Activated T-helper 17 cell treated with anti-CD3 and anti-CD28 coated beads, Interleukin-2, amount 50 U/mL, for 72 hours (primary cell): ENCODE results near the gene CABP4. TPM values are rescaled to one million over a fixed set of nuclear protein-coding genes. Genes with fewer than 3 reads are reported as not detected.
"Not testable (repeated sequence)": the region's sequence is repeated elsewhere in the genome, so short reads cannot be mapped to it uniquely, and the experiment has no call there.

Source experiments
- ATAC-seq: fragments of 150-1000 bp; cut with Tn5 transposase; replicated peaks from 2 replicates; pipeline ENCODE4 v1.10.0; 2021; ENCODE audit warnings: mild to moderate bottlenecking, moderate library complexity
- H3K27ac Mint-ChIP-seq: one replicate; pipeline ENCODE4 v1.8.0; 2022; ENCODE audit warnings: mixed read lengths
- H3K27me3 Mint-ChIP-seq: one replicate; pipeline ENCODE4 v1.8.0; 2022; ENCODE audit warnings: mixed read lengths
- H3K36me3 Mint-ChIP-seq: one replicate; pipeline ENCODE4 v1.8.0; 2022; ENCODE audit warnings: low read depth, mild to moderate bottlenecking, mixed read lengths
- H3K4me1 Mint-ChIP-seq: one replicate; pipeline ENCODE4 v1.8.0; 2022; ENCODE audit warnings: mixed read lengths
- H3K4me3 Mint-ChIP-seq: one replicate; pipeline ENCODE4 v1.8.0; 2022; ENCODE audit warnings: mild to moderate bottlenecking, mixed read lengths
- H3K9me3 Mint-ChIP-seq: one replicate; pipeline ENCODE4 v1.8.0; 2022; ENCODE audit warnings: mixed read lengths
- total RNA-seq, 2 donors: library from RNA; stranded (reverse); gene quantifications; one replicate each; pipeline ENCODE4 v1.2.3, GENCODE V29; 2022

The CABP4 gene
- total RNA-seq, 2 donors from 2014 or later, result 0.32 to 2.2 TPM

DNA sequence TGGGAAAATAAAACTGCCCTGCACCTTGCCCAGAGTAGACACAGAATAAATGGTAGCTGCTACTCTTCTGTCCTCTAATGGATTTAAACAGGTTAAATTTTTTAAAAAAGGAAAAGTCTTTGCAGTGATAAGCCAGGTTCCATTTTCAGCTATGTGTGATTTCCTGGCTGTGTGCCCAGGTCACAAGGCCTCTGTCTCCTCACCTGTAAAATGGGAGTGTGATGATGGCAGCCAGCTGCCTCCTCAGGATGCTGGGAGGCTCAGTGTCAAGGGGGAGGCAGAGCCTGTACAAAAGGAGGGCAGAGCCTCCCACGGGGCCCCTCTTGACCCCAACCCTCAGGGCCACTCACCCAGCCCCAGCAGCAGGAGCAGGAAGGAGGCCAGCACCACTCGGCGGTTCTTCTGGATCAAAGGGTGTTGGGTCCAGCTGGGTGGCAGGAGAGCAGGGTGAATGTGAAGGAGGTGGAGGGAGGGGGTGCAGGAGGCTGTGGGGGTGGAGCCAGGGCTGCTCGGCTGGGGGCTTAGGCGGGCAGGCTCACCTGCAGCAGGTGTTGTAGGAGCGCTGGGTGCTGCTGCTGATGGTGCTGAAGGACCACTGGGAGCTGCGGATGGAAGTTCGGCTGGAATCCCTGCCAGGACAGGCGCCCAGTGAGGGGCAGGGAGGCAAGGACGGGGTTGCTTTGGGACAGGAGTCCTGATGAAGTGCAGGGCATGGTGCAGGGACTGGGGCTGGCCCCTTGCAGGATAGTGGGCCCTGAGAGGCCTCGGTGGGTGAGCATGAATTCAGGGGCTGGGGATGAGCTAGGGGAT lies 12.0 kb downstream of the CABP4 start:
- peak overlapping the region; percentile 97 for H3K4me3 Mint-ChIP-seq
- H3K27me3 Mint-ChIP-seq, result no peaks in the 10 kb centered on the region
- peaks cover 16% of the 10 kb centered on the region for H3K36me3 Mint-ChIP-seq
- peaks cover 21% of the 10 kb centered on the region for H3K4me1 Mint-ChIP-seq
- ATAC-seq, result no peak
- H3K27ac Mint-ChIP-seq, result peak overlapping the region; percentile 93
- H3K9me3 Mint-ChIP-seq, result no peaks in the 10 kb centered on the region

DNA sequence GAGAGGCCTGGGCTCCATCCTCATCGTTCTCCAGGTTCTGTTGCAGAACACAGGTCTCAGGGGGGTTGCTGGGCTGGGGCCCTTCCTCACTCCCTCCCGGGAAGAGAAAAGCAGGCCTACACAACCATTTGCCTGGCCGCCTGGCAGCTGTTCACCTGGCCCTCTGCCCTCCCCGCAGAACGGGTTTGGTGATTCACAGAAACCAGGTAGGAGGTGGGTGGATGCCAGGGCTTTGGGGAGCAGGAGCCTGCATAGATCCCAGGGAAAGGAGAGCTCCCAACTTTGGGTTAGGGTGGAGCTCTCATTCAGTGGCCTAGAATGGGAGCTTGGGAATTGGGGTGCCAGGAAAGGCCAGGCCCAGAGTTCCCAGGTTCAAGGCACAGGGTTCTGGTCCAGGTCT lies 12.9 kb downstream of the CABP4 start:
- Mint-ChIP-seq H3K36me3 (peaks cover 16% of the 10 kb centered on the region), H3K9me3 (no peaks in the 10 kb centered on the region), H3K27ac (peak overlapping the region; percentile 93), H3K4me1 (peaks cover 21% of the 10 kb centered on the region), H3K4me3 (peak overlapping the region; percentile 97), H3K27me3 (no peaks in the 10 kb centered on the region)
- ATAC-seq, result peak; percentile 21

DNA sequence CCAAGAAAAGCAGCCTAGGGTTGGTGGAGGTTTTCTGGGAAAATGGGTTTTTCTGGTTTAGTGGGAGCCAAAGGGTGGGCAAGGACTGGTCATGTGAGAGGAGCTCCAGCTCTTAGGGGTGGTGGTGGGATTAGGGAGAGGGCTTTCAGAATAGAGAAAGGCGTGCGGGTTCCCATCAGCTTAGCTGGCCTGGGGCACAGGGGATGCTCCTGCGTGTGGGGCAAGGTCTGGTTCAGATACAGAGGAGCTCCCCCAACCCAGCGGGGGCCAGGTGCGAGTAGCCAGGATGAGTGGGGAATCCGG lies 13.3 kb downstream of the CABP4 start:
- Mint-ChIP-seq H3K36me3 (peaks cover 16% of the 10 kb centered on the region), H3K27ac (peak overlapping the region; percentile 93), H3K4me1 (peaks cover 21% of the 10 kb centered on the region), H3K9me3 (no peaks in the 10 kb centered on the region), H3K27me3 (no peaks in the 10 kb centered on the region), H3K4me3 (peak overlapping the region; percentile 97)
- ATAC-seq, result peak; percentile 13

DNA sequence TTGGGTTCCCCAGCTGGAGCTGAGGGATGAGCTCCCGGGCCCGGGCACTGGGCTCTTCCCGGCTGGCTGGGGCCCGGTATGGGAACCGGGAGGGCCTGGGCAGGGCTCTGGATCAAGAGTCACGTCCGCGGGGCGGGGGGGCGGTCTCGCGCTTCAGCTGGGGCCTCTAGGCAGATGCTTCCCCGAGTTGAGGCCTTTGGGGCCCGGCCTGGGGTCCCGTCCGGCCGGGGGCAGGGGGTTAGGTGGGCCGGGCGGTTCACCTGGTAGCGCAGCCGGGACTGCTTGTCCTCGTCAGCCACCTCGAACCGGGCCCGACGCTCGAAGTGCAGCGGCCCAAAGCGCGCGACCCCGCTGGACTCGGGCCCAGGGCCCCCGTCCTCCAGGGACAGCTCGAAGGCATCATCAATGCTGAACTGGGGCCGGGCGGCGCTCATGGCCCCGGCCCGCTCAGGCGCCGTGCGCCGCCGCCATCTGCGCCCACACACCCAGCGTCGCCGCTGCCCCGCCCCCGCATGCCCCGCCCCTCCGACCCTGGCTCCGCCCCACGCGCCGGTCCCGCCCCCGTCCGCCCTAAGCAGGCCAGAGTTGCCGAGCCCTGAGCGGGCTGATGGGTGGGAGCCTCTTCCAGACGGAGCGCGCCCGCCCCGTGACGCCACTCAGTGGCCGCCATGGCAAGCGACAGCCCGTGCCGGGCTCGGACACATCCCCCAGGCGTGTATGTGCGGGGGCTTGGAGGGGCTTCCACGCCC lies 13.8 kb downstream of the CABP4 start, which contains the start of gene TMEM134:
Gene TMEM134, minus strand, starts transcription at position 493 of the 749 bp plus-strand sequence. Its CDS starts 59 bp downstream, at position 434.
- peak; percentile 83 for ATAC-seq
- H3K4me3 Mint-ChIP-seq, result peak within 1 kb of the TSS; percentile 97
- no peaks in the 10 kb centered on the region for H3K27me3 Mint-ChIP-seq
- H3K27ac Mint-ChIP-seq, result peak within 1 kb of the TSS; percentile 93
- peaks cover 16% of the 10 kb centered on the region for H3K36me3 Mint-ChIP-seq
- peaks cover 21% of the 10 kb centered on the region for H3K4me1 Mint-ChIP-seq
- H3K9me3 Mint-ChIP-seq, result no peaks in the 10 kb centered on the region

DNA sequence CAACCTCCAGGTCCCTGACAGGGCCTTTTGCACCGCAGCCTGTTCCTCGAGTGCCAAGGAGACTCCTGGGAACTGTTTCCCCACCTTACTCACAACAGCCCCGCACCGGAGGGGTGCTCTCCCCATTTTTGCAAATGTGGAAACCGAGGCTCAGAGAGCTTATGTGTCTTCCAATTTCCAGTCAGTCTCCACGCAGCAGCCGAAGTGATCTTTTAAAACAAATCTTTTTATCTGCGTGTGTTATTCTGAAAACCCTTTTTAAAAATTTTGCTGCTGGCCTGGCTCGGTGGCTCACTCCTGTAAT lies 14.3 kb downstream of the CABP4 start:
- Mint-ChIP-seq H3K4me1 (peaks cover 21% of the 10 kb centered on the region), H3K36me3 (peaks cover 12% of the 10 kb centered on the region), H3K27me3 (no peaks in the 10 kb centered on the region), H3K9me3 (no peaks in the 10 kb centered on the region), H3K27ac (no peak overlapping the region), H3K4me3 (peak overlapping the region; percentile 97)
- ATAC-seq, result no peak

DNA sequence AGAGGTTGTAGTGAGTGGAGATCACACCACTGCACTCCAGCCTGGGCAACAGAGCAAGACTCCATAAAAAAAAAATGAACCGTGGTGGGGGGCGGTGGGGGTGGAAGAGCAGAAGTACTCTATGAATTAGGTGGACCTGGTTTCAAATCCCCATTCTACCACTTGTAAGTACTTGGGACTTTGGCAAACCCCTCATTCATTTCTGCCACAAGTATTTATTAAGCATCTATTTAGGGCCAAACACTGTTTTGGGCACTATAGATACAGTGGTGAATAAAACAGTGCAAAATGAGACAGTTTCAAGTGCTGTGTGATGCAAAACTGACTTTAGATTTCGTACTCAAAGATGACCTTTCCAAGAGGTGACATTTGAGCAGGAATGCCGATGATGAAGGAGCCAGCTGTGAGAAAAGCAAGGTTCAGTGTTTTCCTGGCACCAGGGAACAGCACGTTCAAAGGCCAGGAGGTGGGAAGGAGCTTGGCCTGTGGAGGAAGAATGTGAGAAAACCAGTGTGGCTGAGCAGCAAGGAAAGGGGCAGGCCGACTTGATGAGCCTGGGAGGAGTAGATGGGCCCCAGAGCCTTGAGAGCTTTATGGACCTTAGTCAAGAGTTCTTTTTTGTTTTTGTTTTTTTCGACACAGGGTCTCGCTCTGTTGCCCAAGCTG lies 15.3 kb downstream of the CABP4 start:
- peaks cover 17% of the 10 kb centered on the region for H3K4me1 Mint-ChIP-seq
- peak overlapping the region; percentile 97 for H3K4me3 Mint-ChIP-seq
- H3K9me3 Mint-ChIP-seq, result no peaks in the 10 kb centered on the region
- H3K36me3 Mint-ChIP-seq, result peaks cover 2% of the 10 kb centered on the region
- no peaks in the 10 kb centered on the region for H3K27me3 Mint-ChIP-seq
- ATAC-seq, result no peak
- H3K27ac Mint-ChIP-seq, result no peak overlapping the region

DNA sequence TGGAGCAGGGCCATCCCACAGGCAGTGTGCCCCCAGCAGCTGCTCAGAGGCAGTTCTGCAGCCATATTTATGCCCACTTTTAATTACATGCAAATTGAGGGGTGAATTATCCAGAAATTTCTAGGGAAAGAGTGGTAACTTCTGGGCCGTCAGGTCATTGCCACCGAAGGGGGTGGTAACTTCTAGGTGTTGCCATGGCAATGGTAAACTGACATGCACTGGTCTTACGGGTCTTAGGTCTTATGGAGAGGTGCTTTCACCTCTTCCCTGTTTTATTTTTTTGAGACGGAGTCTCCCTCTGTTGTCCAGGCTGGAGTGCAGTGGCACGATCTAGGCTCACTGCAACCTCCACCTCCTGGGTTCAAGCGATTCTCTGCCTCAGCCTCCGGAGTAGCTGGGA lies 17.7 kb downstream of the CABP4 start:
- peaks cover 4% of the 10 kb centered on the region for H3K4me1 Mint-ChIP-seq
- no peaks in the 10 kb centered on the region for H3K9me3 Mint-ChIP-seq
- H3K36me3 Mint-ChIP-seq, result no peaks in the 10 kb centered on the region
- no peaks in the 10 kb centered on the region for H3K27me3 Mint-ChIP-seq
- no peak overlapping the region for H3K4me3 Mint-ChIP-seq
- H3K27ac Mint-ChIP-seq, result no peak overlapping the region
- ATAC-seq, result no peak

DNA sequence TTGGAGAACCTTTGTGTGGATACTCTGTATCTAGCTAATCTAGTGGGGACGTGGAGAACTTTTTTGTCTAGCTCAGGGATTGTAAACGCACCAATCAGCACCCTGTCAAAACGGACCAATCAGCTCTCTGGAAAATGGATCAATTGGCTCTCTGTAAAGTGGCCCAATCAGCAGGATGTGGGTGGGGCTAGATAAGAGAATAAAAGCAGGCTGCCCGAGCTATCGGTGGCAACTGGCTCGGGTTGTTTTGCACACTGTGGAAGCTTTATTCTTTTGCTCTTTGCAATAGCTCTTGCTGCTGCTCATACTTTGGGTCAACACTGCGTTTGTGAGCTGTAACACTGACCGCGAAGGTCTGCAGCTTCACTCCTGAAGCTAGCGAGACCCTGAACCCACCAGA lies 21.5 kb downstream of the CABP4 start:
- not testable (repeated sequence) for H3K27ac Mint-ChIP-seq, H3K27me3 Mint-ChIP-seq, H3K4me3 Mint-ChIP-seq, H3K9me3 Mint-ChIP-seq, H3K36me3 Mint-ChIP-seq, H3K4me1 Mint-ChIP-seq, ATAC-seq

DNA sequence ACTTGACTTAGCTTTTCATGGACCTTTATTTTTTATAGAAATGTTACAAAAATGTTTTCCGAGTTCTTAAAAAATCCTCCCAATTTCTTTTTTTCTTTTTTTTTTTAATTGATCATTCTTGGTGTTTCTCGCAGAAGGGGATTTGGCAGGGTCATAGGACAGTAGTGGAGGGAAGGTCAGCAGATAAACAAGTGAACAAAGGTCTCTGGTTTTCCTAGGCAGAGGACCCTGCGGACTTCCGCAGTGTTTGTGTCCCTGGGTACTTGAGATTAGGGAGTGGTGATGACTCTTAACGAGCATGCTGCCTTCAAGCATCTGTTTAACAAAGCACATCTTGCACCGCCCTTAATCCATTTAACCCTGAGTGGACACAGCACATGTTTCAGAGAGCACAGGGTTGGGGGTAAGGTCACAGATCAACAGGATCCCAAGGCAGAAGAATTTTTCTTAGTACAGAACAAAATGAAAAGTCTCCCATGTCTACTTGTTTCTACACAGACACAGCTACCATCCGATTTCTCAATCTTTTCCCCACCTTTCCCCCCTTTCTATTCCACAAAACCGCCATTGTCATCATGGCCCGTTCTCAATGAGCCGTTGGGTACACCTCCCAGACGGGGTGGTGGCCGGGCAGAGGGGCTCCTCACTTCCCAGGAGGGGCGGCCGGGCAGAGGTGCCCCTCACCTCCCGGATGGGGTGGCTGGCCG lies 22.3 kb downstream of the CABP4 start:
- not testable (repeated sequence) for ATAC-seq, H3K4me1 Mint-ChIP-seq, H3K9me3 Mint-ChIP-seq, H3K27ac Mint-ChIP-seq, H3K27me3 Mint-ChIP-seq, H3K4me3 Mint-ChIP-seq, H3K36me3 Mint-ChIP-seq

DNA sequence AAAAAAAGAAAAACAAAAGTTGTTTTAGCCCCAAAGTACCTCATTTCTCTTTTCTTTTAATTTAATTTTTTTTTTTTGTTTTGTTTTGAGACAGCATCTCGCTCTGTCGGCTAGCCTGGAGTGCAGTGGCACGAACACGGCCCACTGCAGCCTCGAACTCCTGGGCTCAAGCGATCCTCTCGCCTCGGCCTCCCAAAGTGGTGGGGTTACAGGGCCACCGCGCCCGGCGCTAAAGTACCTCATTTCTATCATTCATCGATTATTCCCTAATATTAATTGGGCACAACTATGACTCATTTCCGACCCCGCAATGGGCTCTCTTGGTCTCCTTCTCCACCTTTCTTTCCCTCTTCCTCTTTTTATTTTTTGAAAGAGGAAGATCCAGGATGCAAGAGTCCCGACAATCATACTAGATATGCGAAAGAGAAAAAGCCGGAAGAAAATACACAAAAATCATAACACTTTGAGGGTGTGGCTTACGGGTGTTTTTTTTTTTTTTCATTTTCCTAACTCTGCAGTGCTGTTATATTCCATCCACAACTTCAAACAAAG lies 27.2 kb downstream of the CABP4 start:
- H3K27me3 Mint-ChIP-seq, result no peaks in the 10 kb centered on the region
- H3K36me3 Mint-ChIP-seq, result peaks cover 44% of the 10 kb centered on the region
- peak overlapping the region; percentile 98 for H3K4me3 Mint-ChIP-seq
- ATAC-seq, result no peak
- peaks cover 17% of the 10 kb centered on the region for H3K4me1 Mint-ChIP-seq
- peaks cover 4% of the 10 kb centered on the region for H3K9me3 Mint-ChIP-seq
- H3K27ac Mint-ChIP-seq, result peak overlapping the region; percentile 99

DNA sequence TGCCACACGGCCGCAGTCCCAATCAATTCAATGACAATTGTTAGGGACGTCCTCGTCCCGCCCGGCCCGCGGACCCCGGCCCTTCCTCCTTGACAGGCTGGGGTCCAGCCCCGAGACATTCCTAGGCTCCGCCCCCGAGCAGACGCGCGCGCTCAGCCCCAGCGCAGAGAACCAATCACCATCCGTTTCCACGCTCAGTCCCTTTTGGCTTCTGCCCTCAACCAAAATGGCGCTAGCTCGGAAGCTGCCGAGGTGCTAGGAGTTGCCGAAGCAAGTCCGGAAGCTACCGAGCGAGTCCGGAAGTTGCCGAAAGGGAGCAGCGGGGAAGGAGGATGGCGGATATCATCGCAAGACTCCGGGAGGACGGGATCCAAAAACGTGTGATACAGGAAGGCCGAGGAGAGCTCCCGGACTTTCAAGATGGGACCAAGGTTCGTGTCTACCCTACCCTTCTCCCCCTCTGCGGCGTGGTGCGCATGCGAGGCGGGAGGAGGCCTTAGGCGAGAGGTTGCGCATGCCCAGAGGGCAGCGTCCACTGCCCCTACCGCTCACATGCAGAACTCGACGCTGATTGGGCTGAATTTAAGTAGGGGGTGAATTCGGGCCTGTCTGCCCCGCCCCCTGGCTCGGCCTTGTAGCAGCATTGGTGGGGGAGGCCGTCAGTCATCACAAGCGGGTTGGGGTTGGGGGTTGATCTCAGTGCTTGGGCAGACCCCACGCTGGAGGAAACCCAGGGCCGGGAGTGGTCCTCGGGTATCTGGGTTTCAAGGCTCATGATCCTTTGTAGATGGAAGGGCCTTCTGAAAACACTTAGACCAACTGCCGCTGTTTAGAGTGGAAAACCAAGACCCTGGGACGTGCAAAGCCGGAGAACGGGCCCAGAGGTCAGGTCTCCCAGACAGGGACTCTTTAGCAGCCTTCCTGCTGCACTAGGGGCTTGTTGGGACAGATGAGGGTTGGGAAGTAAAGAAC lies 28.0 kb downstream of the CABP4 start, which contains the start of gene AIP:
Gene AIP, plus strand, starts transcription at position 200 of the 972 bp plus-strand sequence. Its CDS starts 133 bp downstream, at position 333.
- peak; percentile 61 for ATAC-seq
- peaks cover 25% of the 10 kb centered on the region for H3K4me1 Mint-ChIP-seq

DNA sequence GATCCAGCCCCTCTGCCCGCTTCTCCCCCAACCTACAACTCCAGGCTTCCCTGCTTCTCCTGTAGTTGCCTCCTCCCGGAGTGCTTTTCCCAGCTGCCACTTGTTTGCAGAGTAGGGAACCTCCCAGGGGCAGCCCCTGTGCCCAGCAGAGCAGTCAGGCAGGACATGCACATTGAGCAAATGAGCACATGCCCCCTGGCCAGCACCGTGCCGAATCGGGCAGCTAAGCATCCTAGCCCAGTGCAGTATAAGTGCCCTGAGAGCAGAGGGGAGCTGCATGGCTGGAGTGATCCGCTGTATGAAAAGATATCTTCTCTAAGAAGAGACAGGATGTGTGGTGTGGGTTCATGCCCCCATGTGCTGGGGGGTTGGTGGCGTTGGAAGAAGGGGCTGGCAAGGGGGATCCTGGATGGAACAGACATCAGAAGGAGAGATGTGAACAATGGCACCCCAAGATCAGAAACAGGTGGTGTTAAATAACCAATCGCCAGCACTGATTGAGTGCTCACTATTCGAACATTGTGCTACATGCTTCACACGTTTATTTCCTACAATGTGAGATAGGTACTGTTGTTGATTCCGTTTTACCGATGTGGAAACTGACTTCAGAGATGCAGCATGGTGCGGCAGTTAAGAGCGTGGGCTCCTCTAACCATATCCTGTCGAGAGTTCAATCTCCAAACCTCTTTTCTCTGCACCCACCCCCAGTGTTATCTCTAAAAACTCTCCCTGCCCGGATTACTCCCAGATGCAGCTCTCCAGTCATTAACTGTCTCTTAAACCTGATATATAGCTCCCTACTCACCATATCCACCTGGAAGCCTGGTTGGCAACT lies 28.9 kb downstream of the CABP4 start:
- peaks cover 26% of the 10 kb centered on the region for H3K4me1 Mint-ChIP-seq
- peak overlapping the region; percentile 98 for H3K4me3 Mint-ChIP-seq
- peak; percentile 22 for ATAC-seq
- peaks cover 61% of the 10 kb centered on the region for H3K36me3 Mint-ChIP-seq
- no peaks in the 10 kb centered on the region for H3K27me3 Mint-ChIP-seq
- peak overlapping the region; percentile 99 for H3K27ac Mint-ChIP-seq
- H3K9me3 Mint-ChIP-seq, result peaks cover 4% of the 10 kb centered on the region

More for the DNA sequence above, 28.0 kb downstream of the CABP4 start, which contains the start of gene AIP:
- Mint-ChIP-seq H3K9me3 (peaks cover 4% of the 10 kb centered on the region), H3K4me3 (peak within 1 kb of the TSS; percentile 98), H3K27me3 (no peaks in the 10 kb centered on the region), H3K36me3 (peaks cover 52% of the 10 kb centered on the region), H3K27ac (peak within 1 kb of the TSS; percentile 99)
